HG02981 (cell line): ENCODE data around the gene ANTXR2.
"Not testable (repeated sequence)": the region's sequence is repeated elsewhere in the genome, so short reads cannot be mapped to it uniquely, and the experiment has no call there.

ENCODE experiments used
- ATAC-seq: cut with Tn5 transposase; IDR thresholded peaks from one replicate; pipeline ENCODE4 v1.9.1; 2021; ENCODE audit warnings: mild to moderate bottlenecking, moderate library complexity; ENCODE audit not compliant: unreplicated experiment

Gene ANTXR2

DNA sequence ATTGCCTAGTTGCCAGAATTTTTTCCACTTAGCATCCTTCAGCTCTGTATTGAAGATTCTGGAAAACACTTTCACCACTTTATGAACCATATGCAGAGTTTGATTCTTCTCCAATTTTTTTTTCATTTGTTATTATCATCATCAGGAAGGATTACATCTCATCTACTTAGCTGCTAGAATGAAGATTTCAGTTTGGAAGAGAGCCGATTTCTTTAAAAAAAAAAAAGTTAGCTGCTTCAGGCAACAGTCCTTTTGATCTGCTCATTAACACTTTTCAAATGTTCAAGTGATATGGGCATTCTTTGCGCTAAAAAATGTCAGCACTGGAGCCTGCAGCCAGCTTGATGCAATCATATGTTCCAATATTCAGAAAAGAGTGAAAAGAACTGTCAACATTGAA, 76.2 kb downstream of the ANTXR2 start:
- no peak for ATAC-seq

DNA sequence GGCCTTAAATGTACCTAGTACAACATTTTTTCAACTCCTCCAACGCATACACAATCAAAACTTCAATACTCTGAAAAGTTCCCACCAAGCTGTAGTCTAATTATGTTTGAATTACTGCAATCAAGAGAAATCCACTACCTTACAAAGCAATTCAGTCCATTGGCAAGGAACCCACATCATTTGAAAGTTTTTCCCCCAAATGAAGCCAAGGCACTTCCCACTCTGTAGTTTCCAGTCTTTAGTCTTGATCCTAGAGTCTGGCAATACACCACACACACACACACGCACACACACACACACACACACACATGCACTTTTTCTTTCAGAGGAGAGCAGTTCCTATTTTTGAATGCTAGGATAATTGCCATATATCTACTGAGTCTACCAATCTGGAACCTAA, 79.6 kb downstream of the ANTXR2 start:
- ATAC-seq: no peak

- no peak for ATAC-seq
Measured at GRCh38 chr4:79991601-79992000, 81.4 kb downstream of the ANTXR2 start.

DNA sequence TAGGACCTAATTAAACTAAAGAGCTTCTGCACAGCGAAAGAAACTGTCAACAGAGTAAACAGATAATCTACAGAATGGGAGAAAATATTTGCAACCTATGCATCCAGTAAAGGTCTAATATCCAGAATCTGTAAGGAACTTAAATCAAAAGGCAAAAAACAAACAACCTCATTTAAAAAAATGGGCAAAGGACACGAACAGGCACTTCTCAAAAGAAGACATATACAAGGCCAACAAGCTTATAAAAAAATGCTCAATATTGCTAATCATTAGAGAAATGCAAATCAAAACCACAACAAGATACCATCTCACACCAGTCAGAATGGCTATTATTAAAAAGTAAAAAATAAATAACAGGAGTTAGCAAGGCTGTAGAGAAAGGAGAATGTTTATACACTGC, 81.9 kb downstream of the ANTXR2 start:
- not testable (repeated sequence) for ATAC-seq

DNA sequence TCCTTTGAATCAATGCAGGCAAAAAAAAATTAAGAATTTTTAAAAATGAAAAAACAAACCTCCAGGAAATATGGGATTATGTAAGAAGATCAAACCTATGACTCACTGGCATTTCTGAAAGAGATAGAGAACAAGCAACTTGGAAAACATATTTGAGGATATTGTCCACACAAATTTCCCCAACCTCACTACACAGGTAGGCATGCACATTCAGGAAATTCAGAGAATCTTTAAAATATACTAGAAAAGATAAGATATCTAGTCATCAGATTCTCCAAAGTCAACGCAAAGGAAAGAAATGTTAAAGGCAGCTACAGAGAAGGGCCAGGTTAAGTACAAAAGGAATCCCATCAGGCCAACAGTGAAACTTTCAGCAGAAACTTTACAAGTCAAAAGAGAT, 85.6 kb downstream of the ANTXR2 start:
- ATAC-seq: no peak

- no peak for ATAC-seq
Measured at GRCh38 chr4:79983431-79983830, 89.6 kb downstream of the ANTXR2 start.

- no peak for ATAC-seq
Measured at GRCh38 chr4:79982601-79983322, 90.3 kb downstream of the ANTXR2 start.

DNA sequence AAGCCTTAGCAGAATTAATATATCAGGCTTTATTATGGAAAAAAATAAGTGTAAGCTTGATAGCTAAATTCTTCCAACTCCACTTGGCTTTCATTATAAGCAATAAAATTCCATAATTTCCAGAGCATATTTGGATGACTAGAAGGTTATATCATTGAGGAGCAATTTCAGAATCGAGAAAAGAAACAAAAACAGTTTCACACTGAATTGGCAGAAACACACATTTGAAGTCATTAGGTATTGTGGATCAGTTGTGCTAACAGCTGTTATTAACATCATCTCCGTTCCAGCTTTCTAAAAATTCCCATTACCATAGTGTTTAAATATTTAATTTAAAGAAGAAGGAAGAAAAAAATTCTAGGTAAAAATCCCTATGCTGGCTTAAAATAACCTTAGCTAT, 92.6 kb downstream of the ANTXR2 start:
- ATAC-seq: no peak

GRCh38 chr4:79979785-79980437, 93.1 kb downstream of the ANTXR2 start:
- no peak for ATAC-seq

GRCh38 chr4:79977131-79977840, 95.7 kb downstream of the ANTXR2 start:
- no peak for ATAC-seq

DNA sequence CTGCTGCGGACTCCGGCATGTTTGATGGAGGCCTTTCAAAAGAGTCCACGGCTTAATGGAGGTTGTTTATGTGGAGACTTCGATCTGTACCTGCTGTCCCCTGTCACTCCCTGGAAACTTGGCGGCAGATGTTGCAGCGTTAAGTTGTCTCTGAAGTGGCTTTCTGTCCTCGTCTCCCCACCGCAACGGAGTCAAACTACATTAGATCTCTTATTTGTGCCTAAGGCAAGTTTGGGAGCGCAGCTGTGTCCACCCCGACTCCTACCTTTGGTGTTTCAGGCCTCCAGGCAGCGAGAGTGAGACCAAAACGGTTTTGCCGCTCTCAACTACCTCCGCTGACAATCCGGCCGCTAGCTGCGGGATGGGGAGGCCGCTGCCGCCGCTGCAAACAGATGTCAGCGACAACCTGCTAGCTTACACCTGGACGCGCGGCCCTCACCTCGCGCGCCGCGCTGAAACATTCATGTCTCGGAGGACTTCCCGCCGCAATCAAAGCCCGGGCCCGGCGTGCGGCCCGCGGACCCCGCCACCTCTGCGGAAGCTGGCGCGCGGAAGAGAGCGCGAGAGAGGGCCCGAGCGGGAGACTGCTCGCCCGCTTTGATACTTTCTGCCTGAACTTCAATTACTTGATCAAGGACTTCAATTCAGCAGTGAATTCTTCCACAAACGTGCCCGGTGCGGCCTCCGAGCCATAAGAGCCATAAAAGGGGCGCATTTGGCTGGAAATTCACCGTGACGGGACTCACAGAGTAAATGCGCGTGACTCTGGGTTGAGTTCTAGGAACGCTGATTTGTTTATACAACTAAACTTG, 108.4 kb downstream of the ANTXR2 start:
- ATAC-seq: no peak

GRCh38 chr4:79964020-79964399, 109.0 kb downstream of the ANTXR2 start:
- ATAC-seq: no peak

- ATAC-seq: no peak
Measured at GRCh38 chr4:79959652-79960051, 113.4 kb downstream of the ANTXR2 start.

DNA sequence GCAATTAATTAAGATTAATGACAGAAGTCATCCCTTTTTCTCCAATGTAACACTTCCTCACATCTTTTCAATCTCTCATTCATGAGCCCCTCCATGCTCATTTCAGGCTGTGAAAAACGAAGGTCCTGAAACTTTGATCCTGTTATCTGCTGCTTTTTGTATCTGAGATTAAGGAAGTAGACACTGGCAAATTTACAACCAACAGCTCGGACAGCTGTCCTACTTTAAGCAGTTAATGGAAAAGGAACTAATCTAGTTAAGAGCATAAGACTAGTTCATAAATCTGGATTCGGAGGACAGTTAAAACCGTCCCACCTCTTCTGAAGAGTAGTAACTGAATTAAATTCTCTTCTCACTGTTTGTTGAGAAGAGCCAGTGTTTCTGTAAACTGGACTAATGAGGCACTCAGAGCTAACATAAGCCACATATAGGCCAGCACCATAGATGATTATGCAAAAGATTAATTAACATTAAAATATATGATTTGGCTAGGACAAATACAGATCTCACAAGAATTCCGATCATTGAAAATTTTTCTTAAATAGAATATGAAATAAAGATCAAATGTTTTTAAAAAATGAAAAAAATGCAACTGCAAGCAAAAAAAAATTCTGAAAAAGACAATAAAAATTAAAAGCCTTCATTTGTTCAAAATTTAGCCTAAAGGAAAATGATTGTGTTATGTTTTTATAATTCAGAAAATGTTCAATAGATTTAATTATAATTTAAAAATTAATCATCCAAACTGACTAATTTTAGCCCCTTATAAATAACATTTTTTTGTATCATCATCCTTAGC, 114.4 kb downstream of the ANTXR2 start:
- no peak for ATAC-seq

- no peak for ATAC-seq
Measured at GRCh38 chr4:79949178-79949577, 123.9 kb downstream of the ANTXR2 start.

DNA sequence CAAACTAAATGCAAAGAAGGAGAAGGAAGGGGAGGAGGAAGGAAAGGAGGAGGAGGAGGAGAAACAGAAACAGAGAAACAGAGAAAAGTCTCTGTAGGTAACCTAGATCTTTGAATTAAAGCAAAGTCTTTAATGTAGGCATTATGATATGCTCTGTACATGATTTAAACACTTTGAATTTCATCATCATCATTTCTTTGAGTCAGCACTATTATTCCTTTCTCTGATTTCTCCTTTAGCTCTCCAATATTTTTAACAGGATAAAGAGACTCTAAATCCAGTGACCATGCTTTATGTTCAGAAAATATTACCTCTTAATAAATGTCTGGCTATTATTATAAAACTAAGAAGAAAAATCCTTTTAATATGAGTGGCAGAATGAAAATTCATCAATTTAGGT, 124.3 kb downstream of the ANTXR2 start:
- no peak for ATAC-seq

- ATAC-seq: no peak
Measured at GRCh38 chr4:79948261-79948660, 124.8 kb downstream of the ANTXR2 start.

DNA sequence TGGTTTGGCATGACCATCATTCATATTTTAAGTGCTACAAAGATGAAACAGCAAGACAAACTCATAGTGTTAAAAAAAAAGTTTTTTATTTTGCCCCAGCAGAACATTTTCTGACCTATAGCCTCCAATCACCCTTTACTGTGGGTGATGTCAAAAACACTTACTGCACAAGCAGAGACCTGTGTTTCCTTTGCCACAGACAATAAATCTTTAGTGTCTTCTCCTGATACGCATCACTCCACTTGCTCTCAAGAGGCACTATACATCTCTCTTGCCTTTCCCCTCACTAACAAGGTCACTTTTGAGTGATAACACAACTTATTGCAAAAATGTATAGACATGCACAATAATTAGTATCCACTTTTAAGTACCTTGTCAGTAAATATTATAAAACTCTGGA, 125.6 kb downstream of the ANTXR2 start:
- ATAC-seq: no peak

GRCh38 chr4:79935274-79935673, 137.8 kb downstream of the ANTXR2 start:
- ATAC-seq: no peak

DNA sequence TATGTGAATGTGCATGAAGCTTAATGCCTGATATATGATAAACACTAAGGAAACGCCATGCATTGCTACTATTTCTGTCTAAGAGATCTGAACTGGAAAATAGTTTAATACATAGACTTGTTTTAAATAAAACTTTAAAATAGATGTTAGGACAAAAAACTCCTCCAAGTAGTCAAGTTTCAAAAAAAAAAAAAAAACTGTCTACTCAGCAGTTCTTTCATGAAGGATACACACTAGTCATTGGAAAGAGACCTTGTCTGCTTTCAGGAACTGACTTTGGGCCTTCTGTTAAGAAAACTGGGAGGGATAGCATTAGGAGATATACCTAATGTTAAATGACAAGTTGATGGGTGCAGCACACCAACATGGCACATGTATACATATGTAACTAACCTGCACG, 138.4 kb downstream of the ANTXR2 start:
- no peak for ATAC-seq

GRCh38 chr4:79927931-79928330, 145.1 kb downstream of the ANTXR2 start:
- no peak for ATAC-seq
